Measurements from ENCODE around the gene VPS4A. TPM values are rescaled to one million over a fixed set of nuclear protein-coding genes. Genes with fewer than 3 reads are reported as not detected.

The VPS4A gene
- polyA plus RNA-seq, 3 donors = 18.2 to 25.7 (median 21.8) TPM

GRCh38 chr16:69311533-69312387, 610 bp downstream of the VPS4A start:
- H3K4me2 ChIP-seq (replicated peaks; ENCODE audit: extremely low read depth, low read length, poor library complexity, severe bottlenecking) = peak overlapping the region; percentile 86
- peak overlapping the region; percentile 88 for H2AFZ ChIP-seq (ENCODE audit: insufficient read depth, low read depth, low read length, poor library complexity, severe bottlenecking)
- peak in 2 of 3 donors; percentile 9 to 47 for DNase-seq
- WGBS (ENCODE audit: insufficient coverage) = 2% methylated on average over 59 of the region's 59 CpGs
- H3K27me3 Mint-ChIP-seq (ENCODE audit: low read depth in 3 of 3) = peaks cover 1 to 7% (median 5%) of the 10 kb centered on the region in 3 donors
- peak overlapping the region; percentile 52 to 68 for H3K27ac ChIP-seq (ENCODE audit: low read depth in 1 of 2, low read length in 2 of 2)
- H3K9ac ChIP-seq (ENCODE audit: insufficient read depth, low read length, poor library complexity, severe bottlenecking) = peak overlapping the region; percentile 93
- H4K20me1 ChIP-seq (ENCODE audit: insufficient read depth, low read length) = peaks cover 49% of the 10 kb centered on the region
- no peaks in the 10 kb centered on the region for H3K9me3 ChIP-seq (replicated peaks in 1 of 2; ENCODE audit: control insufficient read depth in 1 of 2, insufficient read depth in 1 of 2, low read length in 2 of 2)
- peak overlapping the region; percentile 98 to 100 for H3K4me3 Mint-ChIP-seq
- H3K4me1 Mint-ChIP-seq = peaks cover 15% of the 10 kb centered on the region
- H3K9me3 Mint-ChIP-seq = peaks cover 0 to 2% (median 0%) of the 10 kb centered on the region in 7 donors
- peak overlapping the region; percentile 57 to 78 (median 66) for H3K4me3 ChIP-seq (replicated peaks in 1 of 3; ENCODE audit: low read depth in 2 of 3, low read length in 3 of 3)
- peaks cover 22 to 38% of the 10 kb centered on the region in 2 donors for H3K36me3 ChIP-seq (replicated peaks in 1 of 2; ENCODE audit: control insufficient read depth in 1 of 2, insufficient read depth in 2 of 2, low read length in 2 of 2)
- peak overlapping the region; percentile 85 to 96 (median 93) for H3K27ac Mint-ChIP-seq
- no peaks in the 10 kb centered on the region for H3K27me3 ChIP-seq (ENCODE audit: control insufficient read depth in 2 of 2, insufficient read depth in 2 of 2, low read length in 2 of 2)
- peaks cover 48% of the 10 kb centered on the region for H3K79me2 ChIP-seq (ENCODE audit: insufficient read depth, low read length)
- intact Hi-C loops (cut with micrococcal nuclease) = loop anchor here in 1 of 2 donors (5.0 to 10.0 kb wide), 2 partner anchors 124 to 177 kb away; partner anchors contain the start of genes CHTF8, SNTB2 and UTP4
- no peak for TF ChIP-seq CTCF (IDR thresholded peaks at IDR 0.05)
- H3K36me3 Mint-ChIP-seq = peaks cover 27 to 43% of the 10 kb centered on the region in 2 donors
- H3K4me1 ChIP-seq (ENCODE audit: control insufficient read depth in 1 of 2, insufficient read depth in 2 of 2, low read length in 2 of 2) = peaks cover 13 to 14% of the 10 kb centered on the region in 2 donors

- Mint-ChIP-seq H3K36me3 (peaks cover 38 to 59% of the 10 kb centered on the region in 2 donors), H3K27me3 (ENCODE audit: low read depth in 3 of 3) (peaks cover 1 to 3% (median 3%) of the 10 kb centered on the region in 3 donors), H3K4me1 (peaks cover 15% of the 10 kb centered on the region), H3K9me3 (peaks cover 0 to 2% (median 0%) of the 10 kb centered on the region in 7 donors), H3K4me3 (no peak overlapping the region), H3K27ac (peak overlapping the region in 3 of 7 donors; percentile 12 to 67 (median 49))
- no peak for TF ChIP-seq CTCF (IDR thresholded peaks at IDR 0.05)
- H3K27ac ChIP-seq (ENCODE audit: low read depth in 1 of 2, low read length in 2 of 2) = no peak overlapping the region
- DNase-seq = no peak
- intact Hi-C loops (cut with micrococcal nuclease) = loop anchor here in 1 of 2 donors (5.0 to 10.0 kb wide), 2 partner anchors 126 to 179 kb away; partner anchors contain the start of genes CHTF8, SNTB2 and UTP4
- no peak overlapping the region for H3K9ac ChIP-seq (ENCODE audit: insufficient read depth, low read length, poor library complexity, severe bottlenecking)
- H3K79me2 ChIP-seq (ENCODE audit: insufficient read depth, low read length) = peaks cover 48% of the 10 kb centered on the region
- no peak overlapping the region for H3K4me2 ChIP-seq (replicated peaks; ENCODE audit: extremely low read depth, low read length, poor library complexity, severe bottlenecking)
- H3K9me3 ChIP-seq (replicated peaks in 1 of 2; ENCODE audit: control insufficient read depth in 1 of 2, insufficient read depth in 1 of 2, low read length in 2 of 2) = no peaks in the 10 kb centered on the region
- 100% methylated on average over 1 of the region's 5 CpGs for WGBS (ENCODE audit: insufficient coverage)
- H3K4me1 ChIP-seq (ENCODE audit: control insufficient read depth in 1 of 2, insufficient read depth in 2 of 2, low read length in 2 of 2) = peaks cover 13 to 14% of the 10 kb centered on the region in 2 donors
- H3K4me3 ChIP-seq (replicated peaks in 1 of 3; ENCODE audit: low read depth in 2 of 3, low read length in 3 of 3) = no peak overlapping the region
- peaks cover 61% of the 10 kb centered on the region for H4K20me1 ChIP-seq (ENCODE audit: insufficient read depth, low read length)
- H2AFZ ChIP-seq (ENCODE audit: insufficient read depth, low read depth, low read length, poor library complexity, severe bottlenecking) = no peak overlapping the region
- H3K27me3 ChIP-seq (ENCODE audit: control insufficient read depth in 2 of 2, insufficient read depth in 2 of 2, low read length in 2 of 2) = no peaks in the 10 kb centered on the region
- H3K36me3 ChIP-seq (replicated peaks in 1 of 2; ENCODE audit: control insufficient read depth in 1 of 2, insufficient read depth in 2 of 2, low read length in 2 of 2) = peaks cover 36 to 55% of the 10 kb centered on the region in 2 donors
Measured at GRCh38 chr16:69313469-69313868, 2.3 kb downstream of the VPS4A start.

All from CD14-positive monocyte (primary cell).